ENCODE data around the gene RNF151.

The RNF151 gene

GRCh38 chr16:2004795-2005517 is 38.3 kb downstream of the RNF151 start:
- H3K4me3 ChIP-seq (ENCODE audit: low read depth, low read length) = no peak overlapping the region
- DNase-seq (ENCODE audit: low read depth, low spot score) = no peak
- TF ChIP-seq CTCF (IDR thresholded peaks at IDR 0.05; ENCODE audit: insufficient read depth, low read length, missing control alignments) = no peak
- POLR2A ChIA-PET = interaction anchor here (2.2 kb wide), 1 partner anchor 150 kb away, joined by 6 read pairs; the partner anchor contains the start of gene TRAF7
- CTCF ChIA-PET = interaction anchor here (0.8 to 10.6 kb wide), 13 partner anchors 8 to 247 kb away, joined by 3 to 176 read pairs (median 8); partner anchors contain the start of genes ECI1, GFER, NOXO1 and NTHL1

- DNase-seq (ENCODE audit: low read depth, low spot score) = no peak
These were observed 39.0 kb downstream of the RNF151 start for GRCh38 chr16:2005646-2006045.

GRCh38 chr16:2006317-2006716 is 39.7 kb downstream of the RNF151 start:
- ChIA-PET POLR2A (no interaction called here), CTCF (interaction anchor here (6.5 to 10.6 kb wide), 2 partner anchors 18 to 134 kb away, joined by 163 to 176 read pairs; partner anchors contain the start of genes GFER, NOXO1, PKD1 and SYNGR3)
- H3K4me3 ChIP-seq (ENCODE audit: low read depth, low read length) = no peak overlapping the region
- no peak for TF ChIP-seq CTCF (IDR thresholded peaks at IDR 0.05; ENCODE audit: insufficient read depth, low read length, missing control alignments)
- DNase-seq (ENCODE audit: low read depth, low spot score) = no peak

More at GRCh38 chr16:2005646-2006045, 39.0 kb downstream of the RNF151 start:
- TF ChIP-seq CTCF (IDR thresholded peaks at IDR 0.05; ENCODE audit: insufficient read depth, low read length, missing control alignments) = no peak
- CTCF ChIA-PET = interaction anchor here (1.0 to 10.6 kb wide), 3 partner anchors 15 to 134 kb away, joined by 3 to 176 read pairs (median 163); partner anchors contain the start of genes GFER, NOXO1, PKD1 and SYNGR3
- POLR2A ChIA-PET = interaction anchor here (2.2 kb wide), 1 partner anchor 150 kb away, joined by 6 read pairs; the partner anchor contains the start of gene TRAF7
- H3K4me3 ChIP-seq (ENCODE audit: low read depth, low read length) = no peak overlapping the region

- DNase-seq (ENCODE audit: low read depth, low spot score) = no peak
- ChIA-PET CTCF (interaction anchor here (1.0 to 10.6 kb wide), 5 partner anchors 9 to 133 kb away, joined by 3 to 176 read pairs (median 7); partner anchors contain the start of gene PKD1), POLR2A (interaction anchor here (0.6 to 1.4 kb wide), 2 partner anchors 24 to 148 kb away, joined by 3 read pairs; partner anchors contain the start of gene TRAF7)
- no peak for TF ChIP-seq CTCF (IDR thresholded peaks at IDR 0.05; ENCODE audit: insufficient read depth, low read length, missing control alignments)
- peak overlapping the region; percentile 72 for H3K4me3 ChIP-seq (ENCODE audit: low read depth, low read length)
These were observed 40.6 kb downstream of the RNF151 start for GRCh38 chr16:2007081-2007836.

- H3K4me3 ChIP-seq (ENCODE audit: low read depth, low read length) = peak overlapping the region; percentile 72
- DNase-seq (ENCODE audit: low read depth, low spot score) = no peak
- ChIA-PET POLR2A (interaction anchor here (0.6 to 1.4 kb wide), 3 partner anchors 12 to 147 kb away, joined by 3 read pairs; partner anchors contain the start of gene TRAF7), CTCF (interaction anchor here (1.0 to 10.6 kb wide), 5 partner anchors 10 to 132 kb away, joined by 3 to 176 read pairs (median 7); partner anchors contain the start of gene PKD1)
- TF ChIP-seq CTCF (IDR thresholded peaks at IDR 0.05; ENCODE audit: insufficient read depth, low read length, missing control alignments) = no peak
These were observed 41.4 kb downstream of the RNF151 start for GRCh38 chr16:2008009-2008526.
